Brain microvascular endothelial cell (primary cell): ENCODE data around the gene PEX12.
"Not testable (repeated sequence)": the region's sequence is repeated elsewhere in the genome, so short reads cannot be mapped to it uniquely, and the experiment has no call there.

Source experiments
- DNase-seq: peaks from one replicate; pipeline ENCODE4 v3.0.0-alpha.2; 2020
- H3K27ac ChIP-seq: fragments of 250-450 bp; sonication (Bioruptor Pico); 2 replicates; pipeline ENCODE4 v1.5.1; 2020; ENCODE audit warnings: mild to moderate bottlenecking, moderate library complexity
- H3K27me3 ChIP-seq: fragments of 250-450 bp; sonication (Bioruptor Pico); replicated peaks from 2 replicates; pipeline ENCODE4 v1.5.1; 2020; ENCODE audit warnings: mild to moderate bottlenecking
- H3K36me3 ChIP-seq: fragments of 250-450 bp; sonication (Bioruptor Pico); replicated peaks from 2 replicates; pipeline ENCODE4 v1.5.1; 2020; ENCODE audit warnings: mild to moderate bottlenecking
- H3K4me3 ChIP-seq: 2 replicates; pipeline ENCODE4 v1.5.1; 2011; ENCODE audit warnings: low read depth, mild to moderate bottlenecking, control low read depth, low read length, moderate library complexity
- CTCF ChIP-seq: IDR thresholded peaks from 2 replicates; pipeline ENCODE4 v1.5.1; 2011; ENCODE audit warnings: low read depth, mild to moderate bottlenecking, moderate library complexity, low read length, control low read depth, inconsistent platforms; ENCODE audit errors: missing control alignments
- in situ Hi-C: cut with HindIII; loops from 2 replicates; pipeline ENCODE4 v1.10.0; 2017; ENCODE audit warnings: low sequenced_read_pairs, low pct_ligation_motif_present

PEX12 gene

GRCh38 chr17:35575759-35576158, 2.6 kb downstream of the PEX12 start:
- Histone ChIP-seq H3K36me3 (peaks cover 10% of the 10 kb centered on the region), H3K4me3 (no peak overlapping the region), H3K27me3 (no peaks in the 10 kb centered on the region), H3K27ac (no peak overlapping the region)
- TF ChIP-seq CTCF: no peak
- in situ Hi-C loops: no loop called here
- no peak for DNase-seq

GRCh38 chr17:35569405-35569804, 9.0 kb downstream of the PEX12 start:
- DNase-seq: no peak
- Histone ChIP-seq H3K27me3 (no peaks in the 10 kb centered on the region), H3K36me3 (no peaks in the 10 kb centered on the region), H3K4me3 (no peak overlapping the region), H3K27ac (no peak overlapping the region)
- in situ Hi-C loops: no loop called here
- no peak for TF ChIP-seq CTCF

GRCh38 chr17:35568561-35568960, 9.8 kb downstream of the PEX12 start:
- peak; percentile 44 for DNase-seq
- Histone ChIP-seq H3K36me3 (no peaks in the 10 kb centered on the region), H3K27ac (peak overlapping the region; percentile 73), H3K4me3 (peak overlapping the region; percentile 95), H3K27me3 (no peaks in the 10 kb centered on the region)
- in situ Hi-C loops: no loop called here
- no peak for TF ChIP-seq CTCF

GRCh38 chr17:35566968-35567367, 11.4 kb downstream of the PEX12 start:
- Histone ChIP-seq H3K4me3 (no peak overlapping the region), H3K36me3 (no peaks in the 10 kb centered on the region), H3K27ac (no peak overlapping the region), H3K27me3 (no peaks in the 10 kb centered on the region)
- in situ Hi-C loops: no loop called here
- DNase-seq: no peak
- TF ChIP-seq CTCF: no peak

- H3K27ac ChIP-seq, DNase-seq, H3K4me3 ChIP-seq, in situ Hi-C loops, H3K27me3 ChIP-seq, H3K36me3 ChIP-seq: not testable (repeated sequence)
These were observed 15.2 kb downstream of the PEX12 start for GRCh38 chr17:35563181-35563580.

GRCh38 chr17:35560703-35561102, 17.7 kb downstream of the PEX12 start, which contains the start of gene SLFN14:
TSS of gene SLFN14 (minus strand) at chr17:35560819. CDS start at chr17:35558062, 2,757 bp downstream.
- Histone ChIP-seq H3K36me3 (no peaks in the 10 kb centered on the region), H3K4me3 (no peak within 1 kb of the TSS), H3K27me3 (peaks cover 8% of the 10 kb centered on the region), H3K27ac (no peak within 1 kb of the TSS)
- TF ChIP-seq CTCF: no peak
- DNase-seq: no peak
- in situ Hi-C loops: no loop called here
